ENCODE data around the gene PROCA1. TPM values are rescaled to one million over a fixed set of nuclear protein-coding genes. Genes with fewer than 3 reads are reported as not detected.

The PROCA1 gene
- total and polyA plus RNA-seq, 2 of the 8 experiments (the other 6 are each of a cell fraction or from before 2014, with no cell fraction given): 21.2 to 26.3 TPM

GRCh38 chr17:28675490-28675889 lies 36.2 kb downstream of the PROCA1 start:
- no peak overlapping the region for H2BK120ac ChIP-seq (replicated peaks; ENCODE audit: low read depth, low read length)

More at GRCh38 chr17:28675490-28675889, 36.2 kb downstream of the PROCA1 start:
- H2AK5ac ChIP-seq (ENCODE audit: low read depth, low read length): no peak overlapping the region
- H3K79me1 ChIP-seq (ENCODE audit: low read depth, low read length): no peaks in the 10 kb centered on the region
- H3K9me3 ChIP-seq (ENCODE audit: insufficient read depth in 2 of 2, low read depth in 1 of 2, low read length in 1 of 2): no peaks in the 10 kb centered on the region
- no peak overlapping the region for H2BK15ac ChIP-seq (ENCODE audit: low read length)
- WGBS, 2 experiments (ENCODE audit: extremely low coverage in 1 of 2, insufficient coverage in 1 of 2, insufficient read length in 1 of 2, insufficient replicate concordance in 2 of 2, low coverage in 1 of 2, low lambda C conversion rate in 2 of 2, missing lambda C conversion rate in 1 of 2): 98% methylated on average over 3 of the region's 3 CpGs; no CpG with 5 or more reads in 1 of the 2 experiments
- no peak overlapping the region for H2BK20ac ChIP-seq (ENCODE audit: low read length)
- H3K56ac ChIP-seq (replicated peaks; ENCODE audit: insufficient read length, low read depth, low read length): no peak overlapping the region
- ChIA-PET CTCF (ENCODE audit: partially characterized antibody) (interaction anchor here (0.8 to 5.3 kb wide), 11 partner anchors 10 to 196 kb away, joined by 3 to 54 read pairs (median 5); partner anchors contain the start of gene BLTP2), POLR2A (ENCODE audit: partially characterized antibody) (interaction anchor here (0.9 to 6.5 kb wide), 13 partner anchors 13 to 99 kb away, joined by 3 to 35 read pairs (median 4); partner anchors contain the start of genes ALDOC, SDF2, SUPT6H and TRAF4)
- no peaks in the 10 kb centered on the region for H3K27me3 ChIP-seq (replicated peaks in 1 of 4; ENCODE audit: control insufficient read depth in 3 of 4, extremely low read depth in 1 of 4, insufficient read depth in 3 of 4, low read length in 3 of 4)
- no peak overlapping the region for H2BK5ac ChIP-seq (ENCODE audit: low read depth, low read length)
- no peak overlapping the region for H3K18ac ChIP-seq (ENCODE audit: extremely low read depth, low read length)
- H4K5ac ChIP-seq (ENCODE audit: insufficient read length, low read depth, low read length): no peak overlapping the region
- no peak overlapping the region for H2BK12ac ChIP-seq (ENCODE audit: low read depth, low read length)
- no peak overlapping the region for H4K91ac ChIP-seq (replicated peaks; ENCODE audit: insufficient read length, low read length)
- H3K36me3 ChIP-seq (ENCODE audit: control insufficient read depth in 2 of 4, insufficient read depth in 4 of 4, low read length in 3 of 4): peaks cover 50 to 84% (median 78%) of the 10 kb centered on the region in 4 experiments
- no peak overlapping the region for H2AFZ ChIP-seq (ENCODE audit: low read length)
- H3K4me1 ChIP-seq (replicated peaks in 1 of 4; ENCODE audit: control insufficient read depth in 3 of 4, insufficient read depth in 4 of 4, low read length in 3 of 4): no peaks in the 10 kb centered on the region
- no peak for FAIRE-seq
- no peaks in the 10 kb centered on the region for H3K79me2 ChIP-seq (ENCODE audit: control insufficient read depth in 1 of 2, insufficient read depth in 2 of 2, low read length in 2 of 2)
- no peak overlapping the region for H3K4me2 ChIP-seq (ENCODE audit: insufficient read depth in 1 of 2, low read depth in 2 of 2, low read length in 2 of 2)
- H4K20me1 ChIP-seq (replicated peaks in 1 of 2; ENCODE audit: control insufficient read depth in 1 of 2, insufficient read depth in 2 of 2, low read length in 2 of 2): peaks cover 0 to 2% of the 10 kb centered on the region in 2 experiments
- H4K8ac ChIP-seq (ENCODE audit: extremely low read depth, insufficient read depth, low read length): no peak overlapping the region
- no peak overlapping the region for H3K14ac ChIP-seq (ENCODE audit: insufficient read length)
- no peak overlapping the region for H3K9ac ChIP-seq (replicated peaks in 1 of 4; ENCODE audit: extremely low read depth in 1 of 4, low read depth in 3 of 4, low read length in 3 of 4)
- no peak overlapping the region for H3K27ac ChIP-seq (ENCODE audit: low read depth, low read length)
- no peaks in the 10 kb centered on the region for H3K23me2 ChIP-seq (ENCODE audit: low read depth, low read length)
- no peak for DNase-seq (ENCODE audit: low read depth in 1 of 2, low spot score in 2 of 2)
- TF ChIP-seq JUND (IDR thresholded peaks at IDR 0.05; ENCODE audit: low read length) (no peak), SP4 (IDR thresholded peaks at IDR 0.05; ENCODE audit: low read length) (no peak), HDAC2 (IDR thresholded peaks at IDR 0.05; ENCODE audit: borderline replicate concordance in 1 of 2, low read depth in 2 of 2, low read length in 2 of 2) (no peak), CREB1 (IDR thresholded peaks at IDR 0.05) (no peak), SRF (IDR thresholded peaks at IDR 0.05; ENCODE audit: low read depth, low read length) (no peak), RAD21 (IDR thresholded peaks at IDR 0.05 in 1 of 2, conservative IDR thresholded peaks at IDR 0.05 in 1 of 2; ENCODE audit: low read depth in 2 of 2, low read length in 2 of 2) (no peak)
- TF ChIP-seq, protein P1, sequence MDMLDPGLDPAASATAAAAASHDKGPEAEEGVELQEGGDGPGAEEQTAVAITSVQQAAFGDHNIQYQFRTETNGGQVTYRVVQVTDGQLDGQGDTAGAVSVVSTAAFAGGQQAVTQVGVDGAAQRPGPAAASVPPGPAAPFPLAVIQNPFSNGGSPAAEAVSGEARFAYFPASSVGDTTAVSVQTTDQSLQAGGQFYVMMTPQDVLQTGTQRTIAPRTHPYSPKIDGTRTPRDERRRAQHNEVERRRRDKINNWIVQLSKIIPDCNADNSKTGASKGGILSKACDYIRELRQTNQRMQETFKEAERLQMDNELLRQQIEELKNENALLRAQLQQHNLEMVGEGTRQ (IDR thresholded peaks at IDR 0.05; ENCODE audit: low read length): no peak
- TF ChIP-seq, protein P2, sequence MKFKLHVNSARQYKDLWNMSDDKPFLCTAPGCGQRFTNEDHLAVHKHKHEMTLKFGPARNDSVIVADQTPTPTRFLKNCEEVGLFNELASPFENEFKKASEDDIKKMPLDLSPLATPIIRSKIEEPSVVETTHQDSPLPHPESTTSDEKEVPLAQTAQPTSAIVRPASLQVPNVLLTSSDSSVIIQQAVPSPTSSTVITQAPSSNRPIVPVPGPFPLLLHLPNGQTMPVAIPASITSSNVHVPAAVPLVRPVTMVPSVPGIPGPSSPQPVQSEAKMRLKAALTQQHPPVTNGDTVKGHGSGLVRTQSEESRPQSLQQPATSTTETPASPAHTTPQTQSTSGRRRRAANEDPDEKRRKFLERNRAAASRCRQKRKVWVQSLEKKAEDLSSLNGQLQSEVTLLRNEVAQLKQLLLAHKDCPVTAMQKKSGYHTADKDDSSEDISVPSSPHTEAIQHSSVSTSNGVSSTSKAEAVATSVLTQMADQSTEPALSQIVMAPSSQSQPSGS (IDR thresholded peaks at IDR 0.05; ENCODE audit: low read length): no peak
- no peak overlapping the region for H3K4ac ChIP-seq (replicated peaks; ENCODE audit: insufficient read length, low read depth, low read length)
- H3K4me3 ChIP-seq (ENCODE audit: extremely low read depth in 1 of 4, insufficient read depth in 2 of 4, low read depth in 3 of 4, low read length in 4 of 4): no peak overlapping the region
- no peak overlapping the region for H3K23ac ChIP-seq (ENCODE audit: insufficient read length)
